Loucy (cell line): ENCODE results near the gene TDRD7.

ENCODE experiments used
- H2AFZ ChIP-seq: fragments of 200-600 bp; sonication (generic); 2 replicates; pipeline ENCODE4 v1.6.0; 2016; ENCODE audit warnings: antibody characterized with exemption, mild to moderate bottlenecking, low read length, moderate library complexity
- H3F3A ChIP-seq: fragments of 200-600 bp; 2 replicates; pipeline ENCODE4 v1.6.0; 2016; ENCODE audit warnings: antibody characterized with exemption, low read depth, mild to moderate bottlenecking
- H3K27me3 ChIP-seq: fragments of 200-600 bp; sonication (generic); 2 replicates; pipeline ENCODE4 v1.6.1; 2014; ENCODE audit warnings: low read length, mild to moderate bottlenecking; ENCODE audit not compliant: insufficient read depth, poor library complexity, severe bottlenecking
- H3K36me3 ChIP-seq: fragments of 200-600 bp; sonication (generic); 2 replicates; pipeline ENCODE4 v1.6.1; 2016; ENCODE audit warnings: low read length; ENCODE audit not compliant: insufficient read depth
- H3K4me1 ChIP-seq: fragments of 200-600 bp; sonication (generic); 2 replicates; pipeline ENCODE4 v1.5.1; 2014; ENCODE audit warnings: low read length, mild to moderate bottlenecking; ENCODE audit not compliant: insufficient read depth, poor library complexity, severe bottlenecking
- H3K4me2 ChIP-seq: fragments of 200-600 bp; sonication (generic); 2 replicates; pipeline ENCODE4 v1.6.0; 2014; ENCODE audit warnings: antibody characterized with exemption, low read length, low read depth, mild to moderate bottlenecking; ENCODE audit not compliant: poor library complexity, severe bottlenecking
- H3K4me3 ChIP-seq: fragments of 200-600 bp; sonication (generic); 2 replicates; pipeline ENCODE4 v1.5.1; 2014; ENCODE audit warnings: low read length, mild to moderate bottlenecking, mixed read lengths; ENCODE audit not compliant: poor library complexity, severe bottlenecking
- H3K79me2 ChIP-seq: fragments of 200-600 bp; sonication (generic); 2 replicates; pipeline ENCODE4 v1.6.1; 2014; ENCODE audit warnings: low read length; ENCODE audit not compliant: insufficient read depth
- H3K9ac ChIP-seq: fragments of 200-600 bp; sonication (generic); 2 replicates; pipeline ENCODE4 v1.6.0; 2014; ENCODE audit warnings: mild to moderate bottlenecking, low read depth, low read length, moderate library complexity; ENCODE audit not compliant: poor library complexity, severe bottlenecking
- H3K9me2 ChIP-seq: fragments of 200-600 bp; sonication (generic); replicated peaks from 2 replicates; pipeline ENCODE4 v1.6.1; 2016; ENCODE audit warnings: low read depth, low read length, mixed read lengths
- H3K9me3 ChIP-seq: fragments of 200-600 bp; sonication (generic); 2 replicates; pipeline ENCODE4 v1.6.1; 2014; ENCODE audit warnings: mild to moderate bottlenecking, antibody characterized with exemption, low read length, low read depth; ENCODE audit not compliant: insufficient read depth
- H4K20me1 ChIP-seq: fragments of 200-600 bp; sonication (generic); 2 replicates; pipeline ENCODE4 v1.6.0; 2014; ENCODE audit warnings: antibody characterized with exemption, low read length, mild to moderate bottlenecking; ENCODE audit not compliant: insufficient read depth, poor library complexity, severe bottlenecking
- CTCF ChIP-seq: fragments of 200-600 bp; sonication (generic); conservative IDR thresholded peaks from 2 replicates; pipeline ENCODE4 v1.5.1; 2014; ENCODE audit warnings: mild to moderate bottlenecking, antibody characterized with exemption, low read length
- EZH2phosphoT487 ChIP-seq: fragments of 200-600 bp; IDR thresholded peaks from 2 replicates; pipeline ENCODE4 v1.6.1; 2018; ENCODE audit warnings: antibody characterized with exemption, mild to moderate bottlenecking, moderate library complexity, borderline replicate concordance

Gene TDRD7

GRCh38 chr9:97389249-97389648 is 22.6 kb upstream of the TDRD7 start:
- Histone ChIP-seq H3K36me3 (no peaks in the 10 kb centered on the region), H3K4me1 (no peaks in the 10 kb centered on the region), H3K9me3 (no peaks in the 10 kb centered on the region), H3K27me3 (no peaks in the 10 kb centered on the region), H3K4me2 (no peak overlapping the region), H2AFZ (no peak overlapping the region), H3K4me3 (no peak overlapping the region), H4K20me1 (no peaks in the 10 kb centered on the region), H3K9ac (no peak overlapping the region), H3K79me2 (no peaks in the 10 kb centered on the region), H3K9me2 (no peaks in the 10 kb centered on the region), H3F3A (no peaks in the 10 kb centered on the region)
- TF ChIP-seq EZH2phosphoT487 (no peak), CTCF (no peak)

GRCh38 chr9:97390791-97391406 is 21.0 kb upstream of the TDRD7 start:
- H3K9me3 ChIP-seq = no peaks in the 10 kb centered on the region
- H3K79me2 ChIP-seq = no peaks in the 10 kb centered on the region
- H3K4me1 ChIP-seq = no peaks in the 10 kb centered on the region
- H3K9me2 ChIP-seq = no peaks in the 10 kb centered on the region
- no peak overlapping the region for H3K4me3 ChIP-seq
- no peak overlapping the region for H2AFZ ChIP-seq
- no peak overlapping the region for H3K9ac ChIP-seq
- TF ChIP-seq CTCF = no peak
- TF ChIP-seq EZH2phosphoT487 = no peak
- H3F3A ChIP-seq = no peaks in the 10 kb centered on the region
- H3K27me3 ChIP-seq = no peaks in the 10 kb centered on the region
- H3K4me2 ChIP-seq = no peak overlapping the region
- no peaks in the 10 kb centered on the region for H3K36me3 ChIP-seq
- H4K20me1 ChIP-seq = no peaks in the 10 kb centered on the region

GRCh38 chr9:97394881-97395280 is 17.0 kb upstream of the TDRD7 start:
- Histone ChIP-seq H3K9me2 (no peaks in the 10 kb centered on the region), H3K9me3 (no peaks in the 10 kb centered on the region), H3K79me2 (no peaks in the 10 kb centered on the region), H3K9ac (no peak overlapping the region), H3K27me3 (no peaks in the 10 kb centered on the region), H3K4me1 (peaks cover 2% of the 10 kb centered on the region), H3K4me3 (no peak overlapping the region), H3K4me2 (no peak overlapping the region), H2AFZ (no peak overlapping the region), H3K36me3 (no peaks in the 10 kb centered on the region), H4K20me1 (no peaks in the 10 kb centered on the region), H3F3A (no peaks in the 10 kb centered on the region)
- TF ChIP-seq EZH2phosphoT487 = no peak
- TF ChIP-seq CTCF = no peak
